Esophagus muscularis mucosa (tissue), 3 donors: ENCODE measurements around the gene PHACTR3.

ENCODE experiments used
- CTCF ChIP-seq, 3 experiments: fragments of 200-600 bp in 2 of 3; fragments of 450-650 bp in 1 of 3; sonication (generic) in 2 of 3; IDR thresholded peaks; one replicate each; pipeline ENCODE4 v1.5.1; 2017 to 2019; ENCODE audit warnings: antibody characterized with exemption in 3 of 3, mild to moderate bottlenecking in 2 of 3, moderate library complexity in 1 of 3
- EP300 ChIP-seq: sonication (generic); formaldehyde crosslinking; IDR thresholded peaks from one replicate; pipeline ENCODE4 v1.6.1; 2017; ENCODE audit warnings: antibody characterized with exemption

- TF ChIP-seq CTCF (IDR thresholded peaks at IDR 0.05) (no peak), EP300 (no peak)
Observed at GRCh38 chr20:59576216-59576953, 28.0 kb upstream of the PHACTR3 start.
